Panc1 (cell line): Measurements from ENCODE around the gene IGLON5. TPM values are rescaled to one million over a fixed set of nuclear protein-coding genes. Genes with fewer than 3 reads are reported as not detected.

Source experiments
- ATAC-seq: fragments of 200-7000 bp; cut with Tn5 transposase; 2 replicates; pipeline ENCODE4 v1.9.1; 2020; ENCODE audit warnings: mild to moderate bottlenecking, moderate library complexity
- BruUV-seq: library from RNA; stranded (reverse); fragments of 400-500 nt; replicated peaks from 2 replicates; lab custom pipeline; 2021; lab: Mats Ljungman, UMichigan
- CTCF ChIA-PET: fragments of 300-600 bp; sonication (Branson Sonifier 250); formaldehyde crosslinking; loops from one replicate; lab custom pipeline; 2022; ENCODE audit warnings: antibody characterized with exemption; lab: Charles Lee
- POLR2A ChIA-PET: fragments of 300-600 bp; sonication (Branson Sonifier 250); formaldehyde crosslinking; loops from one replicate; lab custom pipeline; 2022; ENCODE audit warnings: antibody characterized with exemption; lab: Charles Lee
- DNase-seq: peaks from one replicate; pipeline ENCODE4 v3.0.0-alpha.2; 2010; ENCODE audit warnings: low read depth, low spot score
- H3K27ac ChIP-seq: 2 replicates; pipeline ENCODE4 v1.5.1; 2011; ENCODE audit warnings: mild to moderate bottlenecking, low read length, inconsistent platforms
- H3K27me3 ChIP-seq: fragments of 200-500 bp; sonication (Bioruptor generic); 2 replicates; pipeline ENCODE4 v1.6.0; 2014; ENCODE audit warnings: low read length, inconsistent platforms; ENCODE audit not compliant: control insufficient read depth, insufficient read depth
- H3K36me3 ChIP-seq: fragments of 200-500 bp; sonication (Bioruptor generic); 2 replicates; pipeline ENCODE4 v1.5.1; 2014; ENCODE audit warnings: inconsistent platforms, mild to moderate bottlenecking, low read length, moderate library complexity; ENCODE audit not compliant: control insufficient read depth, insufficient read depth
- H3K4me1 ChIP-seq: 2 replicates; pipeline ENCODE4 v1.5.1; 2011; ENCODE audit warnings: inconsistent platforms, mild to moderate bottlenecking, low read length, moderate library complexity; ENCODE audit not compliant: control insufficient read depth, insufficient read depth
- H3K4me3 ChIP-seq, 2 experiments: 2 replicates each; pipeline ENCODE4 v1.5.1; 2011 to 2012; ENCODE audit warnings: low read depth in 2 of 2, low read length in 2 of 2, mild to moderate bottlenecking in 2 of 2, inconsistent platforms in 1 of 2, moderate library complexity in 1 of 2
- H3K9me3 ChIP-seq: fragments of 200-500 bp; sonication (Bioruptor generic); 2 replicates; pipeline ENCODE4 v1.5.1; 2014; ENCODE audit warnings: low read depth, mild to moderate bottlenecking, inconsistent platforms, low read length, moderate library complexity; ENCODE audit not compliant: control insufficient read depth, insufficient read depth
- POLR2AphosphoS5 ChIP-seq: IDR thresholded peaks from 2 replicates; pipeline ENCODE4 v1.6.1; 2012; ENCODE audit warnings: mild to moderate bottlenecking, low read depth, low read length, moderate library complexity
- REST ChIP-seq, 2 experiments: IDR thresholded peaks; 2 replicates each; pipeline ENCODE4 v1.6.1; 2011 to 2012; ENCODE audit warnings: low read depth in 2 of 2, control low read depth in 1 of 2, low read length in 1 of 2, mild to moderate bottlenecking in 1 of 2, moderate library complexity in 1 of 2; ENCODE audit not compliant: insufficient read depth in 1 of 2
- SIN3A ChIP-seq: IDR thresholded peaks from 2 replicates; pipeline ENCODE4 v1.6.1; 2012; ENCODE audit warnings: low read depth, mild to moderate bottlenecking, low read length, moderate library complexity, borderline replicate concordance; ENCODE audit not compliant: insufficient read depth
- TCF7L2 ChIP-seq: IDR thresholded peaks from 2 replicates; pipeline ENCODE4 v1.6.1; 2011; ENCODE audit warnings: mild to moderate bottlenecking, low read depth, low read length, inconsistent platforms
- in situ Hi-C: cut with HindIII; loops from 2 replicates; pipeline ENCODE4 v1.10.0; 2016; ENCODE audit warnings: low sequenced_read_pairs, low pct_unique_long_range_greater_than_20kb
- intact Hi-C: fragments of 100-400 bp; cut with micrococcal nuclease; formaldehyde crosslinking; loops from one replicate; pipeline ENCODE4 v1.10.0; 2022; ENCODE audit not compliant: unreplicated experiment
- total RNA-seq: library from RNA; stranded (reverse); gene quantifications from one replicate; pipeline ENCODE4 v1.2.1, GENCODE V29; 2021; ENCODE audit not compliant: unreplicated experiment
- TF ChIP-seq, protein P1 (sequence below): fragments of 450-650 bp; IDR thresholded peaks from 2 replicates; pipeline ENCODE4 v1.5.1; 2017; ENCODE audit warnings: mild to moderate bottlenecking

Gene IGLON5
- total RNA-seq, 1 experiment from 2014 or later = 0.13 TPM

DNA sequence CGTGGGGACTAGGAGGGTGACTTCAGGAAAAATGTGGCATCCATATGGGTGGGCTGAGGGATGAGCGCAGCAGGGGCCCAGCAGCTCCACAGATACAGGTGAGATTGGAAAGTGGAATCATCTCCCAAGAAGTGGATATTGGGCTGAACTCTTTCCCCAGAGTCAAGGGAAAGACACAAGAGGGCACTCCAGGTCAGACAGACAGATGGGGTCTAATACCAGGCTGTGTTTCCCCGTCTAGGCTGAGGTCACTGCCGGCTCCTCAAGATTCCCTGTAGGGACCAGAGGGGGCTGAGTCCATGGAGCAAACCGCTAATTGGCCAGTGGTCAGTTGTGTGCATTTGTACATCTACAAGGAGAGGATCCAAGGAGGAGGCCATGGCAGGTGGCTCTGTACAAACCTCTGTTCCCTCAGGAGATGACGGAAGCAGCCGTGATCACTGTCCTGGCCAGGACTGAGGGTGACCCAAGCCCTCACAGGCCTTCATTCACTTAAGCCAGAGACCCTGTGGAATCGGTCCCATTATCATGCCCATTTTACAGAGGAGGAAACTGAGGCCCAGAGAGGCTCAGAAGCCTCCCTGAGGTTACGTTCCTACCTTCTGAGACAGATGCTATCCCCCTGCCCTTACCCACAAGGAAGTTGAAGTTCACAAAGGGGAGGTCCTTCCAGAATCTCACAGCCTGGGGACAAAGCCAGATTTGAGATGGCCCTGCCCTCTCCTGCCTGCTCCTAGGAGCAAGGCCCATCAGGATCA is 14.9 kb upstream of the IGLON5 start:
- BruUV-seq = no TSS peak
- in situ Hi-C loops (no loop called here), intact Hi-C loops (no loop called here)
- Histone ChIP-seq H3K27ac (no peak overlapping the region), H3K36me3 (no peaks in the 10 kb centered on the region), H3K27me3 (no peaks in the 10 kb centered on the region; the same call in 1 of the 2 replicates), H3K4me1 (no peaks in the 10 kb centered on the region), H3K9me3 (no peaks in the 10 kb centered on the region), H3K4me3 (no peak overlapping the region)
- peak; percentile 60; the same call in 1 of the 2 replicates for ATAC-seq
- no peak for DNase-seq
- CTCF ChIA-PET = no interaction called here
- no peak for TF ChIP-seq REST (IDR thresholded peaks at IDR 0.05; ENCODE audit: insufficient read depth in 1 of 2, low read depth in 2 of 2, low read length in 1 of 2)
- TF ChIP-seq, protein P1, sequence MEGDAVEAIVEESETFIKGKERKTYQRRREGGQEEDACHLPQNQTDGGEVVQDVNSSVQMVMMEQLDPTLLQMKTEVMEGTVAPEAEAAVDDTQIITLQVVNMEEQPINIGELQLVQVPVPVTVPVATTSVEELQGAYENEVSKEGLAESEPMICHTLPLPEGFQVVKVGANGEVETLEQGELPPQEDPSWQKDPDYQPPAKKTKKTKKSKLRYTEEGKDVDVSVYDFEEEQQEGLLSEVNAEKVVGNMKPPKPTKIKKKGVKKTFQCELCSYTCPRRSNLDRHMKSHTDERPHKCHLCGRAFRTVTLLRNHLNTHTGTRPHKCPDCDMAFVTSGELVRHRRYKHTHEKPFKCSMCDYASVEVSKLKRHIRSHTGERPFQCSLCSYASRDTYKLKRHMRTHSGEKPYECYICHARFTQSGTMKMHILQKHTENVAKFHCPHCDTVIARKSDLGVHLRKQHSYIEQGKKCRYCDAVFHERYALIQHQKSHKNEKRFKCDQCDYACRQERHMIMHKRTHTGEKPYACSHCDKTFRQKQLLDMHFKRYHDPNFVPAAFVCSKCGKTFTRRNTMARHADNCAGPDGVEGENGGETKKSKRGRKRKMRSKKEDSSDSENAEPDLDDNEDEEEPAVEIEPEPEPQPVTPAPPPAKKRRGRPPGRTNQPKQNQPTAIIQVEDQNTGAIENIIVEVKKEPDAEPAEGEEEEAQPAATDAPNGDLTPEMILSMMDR = peak; percentile 43; the same call in 1 of the 2 replicates
- POLR2A ChIA-PET = no interaction called here

GRCh38 chr19:51297406-51297805 is 14.0 kb upstream of the IGLON5 start:
- H3K9me3 ChIP-seq = no peaks in the 10 kb centered on the region
- CTCF ChIA-PET = interaction anchor here (0.7 kb wide), 2 partner anchors 9 to 128 kb away, joined by 3 to 4 read pairs; no protein-coding TSS in a partner anchor
- TF ChIP-seq SIN3A = no peak
- TF ChIP-seq, protein P1 = no peak
- TF ChIP-seq POLR2AphosphoS5 = no peak
- TF ChIP-seq TCF7L2 = no peak
- TF ChIP-seq REST (IDR thresholded peaks at IDR 0.05; ENCODE audit: insufficient read depth in 1 of 2, low read depth in 2 of 2, low read length in 1 of 2) = no peak
- POLR2A ChIA-PET = interaction anchor here (0.5 kb wide), 1 partner anchor 392 kb away, joined by 3 read pairs; no protein-coding TSS in a partner anchor
- H3K27ac ChIP-seq = no peak overlapping the region
- no peak overlapping the region for H3K4me3 ChIP-seq
- H3K4me1 ChIP-seq = no peaks in the 10 kb centered on the region
- no peak for DNase-seq
- BruUV-seq = no TSS peak
- intact Hi-C loops = no loop called here
- in situ Hi-C loops = no loop called here
- no peaks in the 10 kb centered on the region for H3K36me3 ChIP-seq
- H3K27me3 ChIP-seq = no peaks in the 10 kb centered on the region; the same call in 1 of the 2 replicates
- no peak for ATAC-seq
